LNCaP clone FGC (cell line): Measurements from ENCODE around the gene YOD1.

ENCODE experiments used
- DNase-seq: peaks from one replicate; pipeline ENCODE4 v3.0.0-alpha.2; 2011; ENCODE audit warnings: low read depth
- H3K4me3 ChIP-seq: 2 replicates; pipeline ENCODE4 v1.5.1; 2011; ENCODE audit warnings: mild to moderate bottlenecking, low read depth, low read length, control low read depth
- TF ChIP-seq, protein P1 (sequence below): IDR thresholded peaks from 2 replicates; pipeline ENCODE4 v1.5.1; 2012; ENCODE audit warnings: mild to moderate bottlenecking; ENCODE audit not compliant: control insufficient read depth, insufficient read depth; ENCODE audit errors: extremely low read depth

YOD1 gene

GRCh38 chr1:207051191-207051943, at the start of gene YOD1:
YOD1 (minus strand) TSS chr1:207051208; CDS start chr1:207051030, 178 bp downstream.
- TF ChIP-seq, protein P1, sequence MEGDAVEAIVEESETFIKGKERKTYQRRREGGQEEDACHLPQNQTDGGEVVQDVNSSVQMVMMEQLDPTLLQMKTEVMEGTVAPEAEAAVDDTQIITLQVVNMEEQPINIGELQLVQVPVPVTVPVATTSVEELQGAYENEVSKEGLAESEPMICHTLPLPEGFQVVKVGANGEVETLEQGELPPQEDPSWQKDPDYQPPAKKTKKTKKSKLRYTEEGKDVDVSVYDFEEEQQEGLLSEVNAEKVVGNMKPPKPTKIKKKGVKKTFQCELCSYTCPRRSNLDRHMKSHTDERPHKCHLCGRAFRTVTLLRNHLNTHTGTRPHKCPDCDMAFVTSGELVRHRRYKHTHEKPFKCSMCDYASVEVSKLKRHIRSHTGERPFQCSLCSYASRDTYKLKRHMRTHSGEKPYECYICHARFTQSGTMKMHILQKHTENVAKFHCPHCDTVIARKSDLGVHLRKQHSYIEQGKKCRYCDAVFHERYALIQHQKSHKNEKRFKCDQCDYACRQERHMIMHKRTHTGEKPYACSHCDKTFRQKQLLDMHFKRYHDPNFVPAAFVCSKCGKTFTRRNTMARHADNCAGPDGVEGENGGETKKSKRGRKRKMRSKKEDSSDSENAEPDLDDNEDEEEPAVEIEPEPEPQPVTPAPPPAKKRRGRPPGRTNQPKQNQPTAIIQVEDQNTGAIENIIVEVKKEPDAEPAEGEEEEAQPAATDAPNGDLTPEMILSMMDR, result no peak
- peak within 1 kb of the TSS; percentile 96 for H3K4me3 ChIP-seq
- no peak for DNase-seq

DNA sequence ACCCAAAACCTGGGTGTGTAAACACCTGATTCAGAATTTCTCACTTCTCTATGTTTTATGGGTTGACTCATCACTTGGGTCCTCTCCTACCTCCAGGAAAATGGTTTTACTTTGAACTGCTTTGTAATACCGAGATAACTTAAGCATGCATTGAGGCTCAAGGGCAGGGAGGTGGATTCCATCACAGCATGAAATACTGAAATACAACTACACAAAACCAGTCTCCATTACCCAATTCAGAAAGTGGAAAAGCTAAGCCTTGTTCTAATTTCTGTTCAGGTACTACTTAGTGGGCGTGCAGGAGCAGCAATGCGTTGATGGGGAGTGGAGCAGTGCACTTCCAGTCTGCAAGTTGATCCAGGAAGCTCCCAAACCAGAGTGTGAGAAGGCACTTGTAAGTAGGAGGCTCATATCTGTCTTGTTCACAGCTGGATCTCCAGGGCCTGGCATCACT, 46.9 kb upstream of the YOD1 start:
- H3K4me3 ChIP-seq, result no peak overlapping the region
- TF ChIP-seq, protein P1, result no peak
- DNase-seq, result no peak

DNA sequence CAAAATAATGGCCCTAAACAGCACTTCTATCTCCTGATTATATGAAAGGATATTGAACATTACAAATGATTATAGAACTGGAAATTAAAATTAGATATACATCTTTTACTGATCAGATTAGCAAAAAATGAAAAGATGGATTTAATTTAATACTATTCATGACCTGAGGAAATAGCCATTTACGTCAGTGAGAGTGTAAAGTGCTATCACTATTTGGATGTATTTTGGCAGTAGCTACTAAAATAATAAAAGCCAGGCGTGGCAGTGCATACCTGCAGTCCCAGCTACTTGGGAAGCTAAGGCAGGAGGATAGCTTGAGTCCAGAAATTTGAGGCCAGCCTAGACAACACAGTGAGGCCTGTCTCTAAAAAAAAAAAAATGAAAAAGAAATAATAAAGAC, 42.9 kb upstream of the YOD1 start:
- no peak for DNase-seq
- TF ChIP-seq, protein P1, result no peak
- H3K4me3 ChIP-seq, result no peak overlapping the region

DNA sequence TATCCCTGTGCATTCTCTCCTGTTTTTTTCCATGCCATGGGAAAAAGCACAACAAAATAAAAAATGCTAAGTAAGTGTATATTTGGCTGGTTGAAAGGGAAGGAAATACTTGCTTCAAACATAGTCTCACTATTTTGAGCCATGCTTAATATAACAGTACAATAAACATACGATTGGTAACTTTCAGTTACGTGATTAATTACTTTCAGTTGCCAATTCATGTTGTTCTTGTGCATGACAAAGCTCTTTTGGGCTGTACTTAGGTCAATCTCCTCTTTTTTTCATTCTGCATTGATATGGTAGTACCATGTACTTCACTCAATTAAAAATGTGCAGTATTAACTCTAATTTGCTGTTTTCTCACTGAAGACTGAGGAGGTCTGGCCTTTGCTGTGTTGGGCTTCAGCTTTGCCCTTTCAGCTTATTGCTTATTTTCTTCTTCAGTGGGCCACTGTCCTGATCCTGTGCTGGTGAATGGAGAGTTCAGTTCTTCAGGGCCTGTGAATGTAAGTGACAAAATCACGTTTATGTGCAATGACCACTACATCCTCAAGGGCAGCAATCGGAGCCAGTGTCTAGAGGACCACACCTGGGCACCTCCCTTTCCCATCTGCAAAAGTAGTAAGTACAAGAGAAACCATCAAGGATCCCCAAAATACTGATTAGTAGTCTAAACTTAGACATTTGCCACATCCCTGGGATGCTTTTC, 40.3 kb upstream of the YOD1 start:
- TF ChIP-seq, protein P1, result no peak
- no peak overlapping the region for H3K4me3 ChIP-seq
- no peak for DNase-seq

DNA sequence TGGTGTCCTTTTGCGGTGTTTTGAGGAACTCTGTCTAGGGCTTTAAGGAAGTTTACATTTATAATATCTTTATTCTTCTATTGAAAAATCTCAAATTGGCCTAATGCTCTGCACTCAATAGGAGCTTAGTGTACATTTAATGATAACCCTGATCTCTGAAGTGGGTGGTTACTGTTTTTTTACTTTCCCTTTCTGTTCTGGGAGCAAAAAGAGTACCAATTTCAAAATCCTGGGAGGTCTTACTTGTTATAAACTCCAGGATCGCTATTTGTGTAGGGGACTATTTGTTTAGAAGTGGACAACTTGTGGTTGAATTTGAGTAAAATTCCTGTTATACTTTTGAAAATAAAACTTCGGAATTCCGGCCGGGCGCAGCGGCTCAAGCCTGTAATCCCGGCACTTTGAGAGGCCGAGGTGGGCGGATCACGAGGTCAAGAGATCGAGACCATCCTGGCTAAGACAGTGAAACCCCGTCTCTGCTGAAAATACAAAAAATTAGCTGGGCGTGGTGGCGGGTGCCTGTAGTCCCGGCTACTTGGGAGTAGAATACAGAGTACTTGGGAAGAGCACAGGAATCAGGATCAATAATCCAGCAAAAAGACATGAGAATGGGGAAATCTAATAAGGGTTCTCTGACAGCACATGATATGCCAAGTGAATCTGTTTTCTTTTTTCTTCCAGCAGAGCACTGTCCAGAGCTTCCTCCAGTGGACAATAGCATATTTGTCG, 38.8 kb upstream of the YOD1 start:
- TF ChIP-seq, protein P1, result no peak
- no peak overlapping the region for H3K4me3 ChIP-seq
- DNase-seq, result no peak

DNA sequence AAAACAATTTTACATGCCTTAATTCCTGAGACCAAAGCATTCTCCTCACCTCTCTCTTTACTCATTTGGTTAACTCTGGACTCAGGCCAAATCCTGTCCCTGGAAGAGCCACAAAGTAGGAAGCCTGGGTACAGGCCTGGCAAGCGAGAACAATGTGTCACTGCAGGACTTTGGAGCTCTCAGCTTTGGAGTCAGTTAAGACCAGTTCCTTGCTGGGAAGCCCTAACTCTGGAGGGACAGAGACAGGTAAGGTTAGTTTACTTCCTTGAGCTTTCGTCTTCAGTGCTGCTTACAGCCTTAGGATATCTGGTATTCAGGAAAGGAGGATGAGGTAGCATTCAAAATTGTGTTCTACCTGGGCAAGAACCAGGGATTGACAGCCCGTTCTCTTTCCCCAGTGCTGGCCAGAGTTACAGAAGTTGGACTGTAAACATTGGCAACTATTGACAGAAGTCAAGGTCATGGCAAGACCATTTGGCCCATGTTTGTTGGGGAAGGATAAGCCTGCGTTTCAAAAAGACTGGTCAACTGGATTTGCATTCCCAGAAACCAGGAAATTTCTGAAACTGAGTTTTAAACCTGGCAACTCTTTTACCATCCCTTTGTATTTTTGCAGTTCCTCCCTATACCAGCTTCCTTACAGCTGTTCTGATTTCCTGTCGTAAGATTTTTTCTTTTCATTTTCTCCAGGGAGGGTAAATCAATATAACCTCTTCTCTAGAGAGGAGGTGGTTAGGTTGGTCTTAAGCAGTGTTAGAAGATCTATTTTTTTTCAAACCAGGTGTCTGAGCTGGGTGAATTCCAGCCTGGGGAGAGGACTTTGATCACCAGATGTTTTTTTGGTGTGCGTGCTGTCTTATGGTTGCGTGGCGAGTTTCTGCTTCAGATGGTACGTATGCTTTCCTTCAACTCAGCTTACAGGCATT, 38.0 kb upstream of the YOD1 start, which contains the start of gene C4BPB:
TSS of gene C4BPB (plus strand) at position 160 of the 926 bp plus-strand sequence. CDS start at position 832, 672 bp downstream.
- DNase-seq, result peak; percentile 7
- TF ChIP-seq, protein P1, result no peak
- no peak within 1 kb of the TSS for H3K4me3 ChIP-seq
